ENCODE results near the gene SCN9A. TPM values are rescaled to one million over a fixed set of nuclear protein-coding genes. Genes with fewer than 3 reads are reported as not detected.

Gene SCN9A
- total and polyA plus RNA-seq, 4 donors, result 1.5 to 46.4 (median 7.2) TPM

DNA sequence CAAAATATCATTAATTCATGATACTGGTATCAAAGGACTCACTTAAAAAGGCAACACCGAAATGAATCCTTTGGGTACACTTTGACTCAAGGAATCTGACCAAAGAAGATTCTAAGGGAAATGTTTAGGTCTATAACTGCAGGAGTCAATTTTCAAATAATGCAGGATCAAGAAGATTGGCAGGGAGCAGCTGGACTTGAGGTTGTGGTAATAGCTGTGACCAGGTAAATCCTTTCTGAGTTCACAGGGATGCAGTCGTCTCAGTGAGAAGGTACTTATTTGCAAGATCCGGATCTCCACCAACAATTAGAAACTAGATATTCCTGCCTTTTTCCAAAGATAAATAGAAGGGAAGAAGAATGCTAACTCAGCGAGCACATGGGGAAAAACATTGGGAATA is 96.9 kb downstream of the SCN9A start:
- no peaks in the 10 kb centered on the region for H3K4me1 ChIP-seq (ENCODE audit: control insufficient read depth in 5 of 5, insufficient read depth in 5 of 5, low read length in 5 of 5)
- no peak for TF ChIP-seq CTCF (IDR thresholded peaks at IDR 0.05; ENCODE audit: control extremely low read depth, extremely low read depth)
- no peak for ATAC-seq (ENCODE audit: insufficient read depth, low FRiP score)
- WGBS, 2 donors, result 79 to 94% methylated on average over 4 of the region's 4 CpGs
- no peak for DNase-seq
- no peaks in the 10 kb centered on the region for H3K36me3 ChIP-seq (ENCODE audit: control insufficient read depth in 4 of 4, insufficient read depth in 4 of 4, low read length in 4 of 4)
- no peak overlapping the region for H3K27ac ChIP-seq (ENCODE audit: low read depth in 1 of 2, low read length in 1 of 2)
- no peak overlapping the region for H3K9ac ChIP-seq (ENCODE audit: insufficient read depth in 1 of 2, low read length in 2 of 2)
- H3K4me3 ChIP-seq, result no peak overlapping the region
- H3K9me3 ChIP-seq (ENCODE audit: control insufficient read depth in 4 of 4, insufficient read depth in 3 of 4, low read length in 3 of 4), result no peaks in the 10 kb centered on the region
- no peaks in the 10 kb centered on the region for H3K27me3 ChIP-seq (ENCODE audit: control insufficient read depth in 3 of 3, insufficient read depth in 3 of 3, low read length in 2 of 3)

DNA sequence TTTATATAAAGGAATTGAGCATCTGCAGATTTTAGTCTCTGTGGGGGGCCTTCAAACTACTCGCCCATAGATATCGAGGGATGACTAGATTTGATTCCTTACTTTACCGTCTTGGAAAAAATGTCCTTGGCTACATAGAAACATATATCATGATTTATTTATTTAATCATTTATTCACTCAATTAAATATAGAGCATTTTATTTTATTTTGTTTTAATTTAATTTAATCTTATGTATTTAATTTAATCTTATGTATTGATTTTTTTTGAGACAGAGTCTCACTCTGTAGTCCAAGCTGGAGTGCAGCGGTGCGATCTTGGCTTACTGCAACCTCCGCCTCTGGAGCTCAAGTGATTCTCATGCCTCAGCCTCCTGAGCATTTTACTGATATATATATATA is 105.4 kb downstream of the SCN9A start:
- Histone ChIP-seq H3K9ac (ENCODE audit: insufficient read depth in 1 of 2, low read length in 2 of 2) (no peak overlapping the region), H3K9me3 (ENCODE audit: control insufficient read depth in 4 of 4, insufficient read depth in 3 of 4, low read length in 3 of 4) (no peaks in the 10 kb centered on the region), H3K27me3 (ENCODE audit: control insufficient read depth in 3 of 3, insufficient read depth in 3 of 3, low read length in 2 of 3) (no peaks in the 10 kb centered on the region), H3K4me3 (no peak overlapping the region), H3K36me3 (ENCODE audit: control insufficient read depth in 4 of 4, insufficient read depth in 4 of 4, low read length in 4 of 4) (no peaks in the 10 kb centered on the region), H3K4me1 (ENCODE audit: control insufficient read depth in 5 of 5, insufficient read depth in 5 of 5, low read length in 5 of 5) (no peaks in the 10 kb centered on the region), H3K27ac (ENCODE audit: low read depth in 1 of 2, low read length in 1 of 2) (no peak overlapping the region)
- DNase-seq (no peak), ATAC-seq (ENCODE audit: insufficient read depth, low FRiP score) (no peak)
- no peak for TF ChIP-seq CTCF (IDR thresholded peaks at IDR 0.05; ENCODE audit: control extremely low read depth, extremely low read depth)
- 91 to 98% methylated on average over 6 of the region's 6 CpGs for WGBS, 2 donors

DNA sequence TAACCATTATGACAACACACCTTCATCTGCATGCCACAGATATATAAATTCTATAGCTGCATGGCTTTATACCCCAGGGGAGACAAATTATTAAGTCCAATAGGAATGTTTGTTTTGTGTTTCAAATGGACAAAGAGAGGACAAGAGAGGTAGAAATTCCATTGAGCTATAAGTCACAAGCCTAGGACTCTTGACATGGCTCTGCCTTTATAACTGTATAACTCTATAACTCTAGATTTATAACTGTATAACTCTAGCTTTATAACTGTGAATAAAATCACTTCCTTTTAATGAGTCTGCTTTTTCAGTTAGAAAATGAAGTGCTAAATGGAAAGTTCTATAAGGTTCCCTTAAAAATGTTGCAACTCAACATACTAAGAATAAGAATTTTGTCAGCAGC is 106.4 kb downstream of the SCN9A start:
- no peaks in the 10 kb centered on the region for H3K27me3 ChIP-seq (ENCODE audit: control insufficient read depth in 3 of 3, insufficient read depth in 3 of 3, low read length in 2 of 3)
- DNase-seq, result no peak
- TF ChIP-seq CTCF (IDR thresholded peaks at IDR 0.05; ENCODE audit: control extremely low read depth, extremely low read depth), result no peak

GRCh38 chr2:166257859-166258258 is 117.9 kb downstream of the SCN9A start:
- Histone ChIP-seq H3K4me1 (ENCODE audit: control insufficient read depth in 5 of 5, insufficient read depth in 5 of 5, low read length in 5 of 5) (no peaks in the 10 kb centered on the region), H3K9me3 (ENCODE audit: control insufficient read depth in 4 of 4, insufficient read depth in 3 of 4, low read length in 3 of 4) (no peaks in the 10 kb centered on the region), H3K27ac (ENCODE audit: low read depth in 1 of 2, low read length in 1 of 2) (no peak overlapping the region), H3K36me3 (ENCODE audit: control insufficient read depth in 4 of 4, insufficient read depth in 4 of 4, low read length in 4 of 4) (no peaks in the 10 kb centered on the region), H3K4me3 (no peak overlapping the region), H3K9ac (ENCODE audit: insufficient read depth in 1 of 2, low read length in 2 of 2) (no peak overlapping the region), H3K27me3 (ENCODE audit: control insufficient read depth in 3 of 3, insufficient read depth in 3 of 3, low read length in 2 of 3) (no peaks in the 10 kb centered on the region)
- no peak for DNase-seq
- ATAC-seq (ENCODE audit: insufficient read depth, low FRiP score), result no peak
- TF ChIP-seq CTCF (IDR thresholded peaks at IDR 0.05; ENCODE audit: control extremely low read depth, extremely low read depth), result no peak

More for the DNA sequence above, 106.4 kb downstream of the SCN9A start:
- H3K27ac ChIP-seq (ENCODE audit: low read depth in 1 of 2, low read length in 1 of 2), result no peak overlapping the region
- no peaks in the 10 kb centered on the region for H3K36me3 ChIP-seq (ENCODE audit: control insufficient read depth in 4 of 4, insufficient read depth in 4 of 4, low read length in 4 of 4)
- no peaks in the 10 kb centered on the region for H3K9me3 ChIP-seq (ENCODE audit: control insufficient read depth in 4 of 4, insufficient read depth in 3 of 4, low read length in 3 of 4)
- no peak overlapping the region for H3K9ac ChIP-seq (ENCODE audit: insufficient read depth in 1 of 2, low read length in 2 of 2)
- ATAC-seq (ENCODE audit: insufficient read depth, low FRiP score), result no peak
- H3K4me1 ChIP-seq (ENCODE audit: control insufficient read depth in 5 of 5, insufficient read depth in 5 of 5, low read length in 5 of 5), result no peaks in the 10 kb centered on the region
- no peak overlapping the region for H3K4me3 ChIP-seq

Measured in lung (tissue), 12 donors.